PC-9 (cell line): Measurements from ENCODE around the gene FAM120C.

Experiments used
- EZH2 ChIP-seq: fragments of 200-600 bp; sonication (generic); IDR thresholded peaks from 2 replicates; pipeline ENCODE4 v1.8.0; 2017; ENCODE audit warnings: antibody characterized with exemption, low read depth
- TF ChIP-seq, protein P1 (sequence below): fragments of 200-600 bp; sonication (generic); conservative IDR thresholded peaks from 2 replicates; pipeline ENCODE4 v1.6.1; 2017; ENCODE audit warnings: mixed run types, antibody characterized with exemption, mild to moderate bottlenecking, moderate library complexity

DNA sequence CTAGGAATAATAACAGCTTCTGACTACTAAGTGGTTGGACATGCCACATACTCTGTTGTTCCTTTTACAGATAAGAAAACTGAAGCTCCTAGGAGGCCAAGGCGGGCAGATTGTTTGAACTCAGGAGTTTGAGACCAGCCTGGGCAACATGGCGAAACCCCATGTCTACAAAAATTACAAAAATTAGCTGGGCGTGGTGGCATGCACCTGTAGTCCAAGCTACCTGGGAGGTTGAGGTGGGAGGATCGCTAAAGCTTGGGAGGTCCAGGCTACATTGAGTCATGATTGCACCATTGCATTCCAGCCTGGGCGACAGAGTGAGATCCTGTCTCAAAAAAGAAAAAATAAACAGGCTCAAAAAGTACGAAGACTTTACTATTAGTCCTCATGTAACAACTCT lies 108.2 kb downstream of the FAM120C start:
- TF ChIP-seq, protein P1, sequence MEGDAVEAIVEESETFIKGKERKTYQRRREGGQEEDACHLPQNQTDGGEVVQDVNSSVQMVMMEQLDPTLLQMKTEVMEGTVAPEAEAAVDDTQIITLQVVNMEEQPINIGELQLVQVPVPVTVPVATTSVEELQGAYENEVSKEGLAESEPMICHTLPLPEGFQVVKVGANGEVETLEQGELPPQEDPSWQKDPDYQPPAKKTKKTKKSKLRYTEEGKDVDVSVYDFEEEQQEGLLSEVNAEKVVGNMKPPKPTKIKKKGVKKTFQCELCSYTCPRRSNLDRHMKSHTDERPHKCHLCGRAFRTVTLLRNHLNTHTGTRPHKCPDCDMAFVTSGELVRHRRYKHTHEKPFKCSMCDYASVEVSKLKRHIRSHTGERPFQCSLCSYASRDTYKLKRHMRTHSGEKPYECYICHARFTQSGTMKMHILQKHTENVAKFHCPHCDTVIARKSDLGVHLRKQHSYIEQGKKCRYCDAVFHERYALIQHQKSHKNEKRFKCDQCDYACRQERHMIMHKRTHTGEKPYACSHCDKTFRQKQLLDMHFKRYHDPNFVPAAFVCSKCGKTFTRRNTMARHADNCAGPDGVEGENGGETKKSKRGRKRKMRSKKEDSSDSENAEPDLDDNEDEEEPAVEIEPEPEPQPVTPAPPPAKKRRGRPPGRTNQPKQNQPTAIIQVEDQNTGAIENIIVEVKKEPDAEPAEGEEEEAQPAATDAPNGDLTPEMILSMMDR, result no peak
- no peak for TF ChIP-seq EZH2
